ENCODE results near the gene EZR.

The EZR gene

DNA sequence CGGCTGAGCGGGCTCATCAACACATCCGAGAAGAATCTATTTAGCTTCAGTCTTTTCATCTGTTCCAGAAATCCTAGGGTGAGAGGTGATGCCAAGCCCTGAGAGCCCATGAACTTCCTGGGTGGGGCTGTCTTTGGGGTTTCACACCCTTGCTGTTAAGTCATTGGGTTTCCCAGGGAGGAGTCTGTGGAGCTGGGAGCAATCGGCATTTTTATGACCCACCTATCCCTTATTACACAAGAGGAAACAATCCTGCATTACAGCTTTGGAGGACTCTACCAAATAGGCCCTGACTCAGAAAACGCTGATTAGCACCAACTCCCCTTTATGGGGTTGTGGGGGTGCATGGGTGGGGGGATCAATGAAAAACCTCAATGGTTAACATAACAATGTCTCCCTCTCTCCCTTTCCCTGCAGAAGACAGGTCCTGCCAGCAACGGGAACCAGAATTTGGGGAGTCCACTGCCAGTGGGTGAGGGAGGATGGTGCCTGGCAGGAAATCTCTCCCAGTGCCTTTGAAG is 46.3 kb downstream of the EZR start:
- no peak for DNase-seq

DNA sequence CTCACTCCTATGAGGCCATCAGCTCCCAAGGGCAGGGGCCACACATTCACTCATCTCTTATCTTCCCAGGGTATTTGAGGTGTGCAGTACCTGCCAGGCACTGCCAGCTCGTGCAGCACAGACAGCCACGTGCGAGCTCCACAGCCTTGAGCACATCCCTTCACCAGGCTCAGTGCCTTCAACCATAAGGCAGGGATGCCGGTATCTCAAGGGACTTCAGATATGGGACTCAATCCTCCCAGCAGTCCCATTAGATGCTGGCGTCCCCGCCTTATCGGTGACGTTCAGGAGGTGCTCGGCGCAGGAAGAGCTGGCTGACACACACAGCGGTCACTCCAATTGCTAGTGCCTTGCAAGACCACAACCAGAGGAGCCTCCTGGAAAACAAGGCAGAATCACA is 47.0 kb downstream of the EZR start:
- DNase-seq, result no peak

DNA sequence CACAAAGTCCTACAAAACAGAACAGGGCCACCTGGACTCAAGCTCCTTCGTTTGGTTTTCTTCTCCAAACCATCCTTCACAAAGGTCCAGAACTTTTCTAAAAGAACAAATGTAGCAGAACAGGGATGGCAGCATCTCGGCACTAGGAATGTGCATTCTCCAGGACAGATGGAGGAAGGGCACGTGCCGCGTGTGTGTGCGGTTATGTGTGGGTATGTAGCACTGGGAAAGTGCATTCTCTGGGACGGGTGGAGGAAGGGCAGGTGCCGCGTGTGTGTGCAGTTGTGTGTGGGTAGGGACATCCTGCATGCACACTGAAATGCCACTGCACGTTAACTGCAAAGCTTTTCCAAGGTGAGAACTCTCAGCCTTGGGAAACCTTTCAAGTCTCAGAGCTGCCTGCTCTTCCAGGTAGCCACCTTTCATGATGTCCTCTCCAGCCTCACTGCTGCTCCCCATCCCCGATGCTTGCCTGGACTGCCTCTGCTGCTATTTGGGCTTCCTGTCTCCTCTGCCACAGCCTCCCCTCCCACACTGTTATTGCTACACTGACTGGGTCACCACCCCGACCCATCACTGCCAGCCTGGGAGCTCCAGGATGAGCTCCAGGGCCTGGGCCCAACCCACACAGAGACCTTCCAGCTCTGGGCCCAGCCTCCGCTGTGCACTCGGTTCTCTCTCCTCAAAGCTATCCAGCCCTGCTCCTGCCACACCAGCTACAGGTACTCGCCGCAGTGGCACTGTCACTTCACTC is 47.6 kb downstream of the EZR start:
- DNase-seq, result no peak

DNA sequence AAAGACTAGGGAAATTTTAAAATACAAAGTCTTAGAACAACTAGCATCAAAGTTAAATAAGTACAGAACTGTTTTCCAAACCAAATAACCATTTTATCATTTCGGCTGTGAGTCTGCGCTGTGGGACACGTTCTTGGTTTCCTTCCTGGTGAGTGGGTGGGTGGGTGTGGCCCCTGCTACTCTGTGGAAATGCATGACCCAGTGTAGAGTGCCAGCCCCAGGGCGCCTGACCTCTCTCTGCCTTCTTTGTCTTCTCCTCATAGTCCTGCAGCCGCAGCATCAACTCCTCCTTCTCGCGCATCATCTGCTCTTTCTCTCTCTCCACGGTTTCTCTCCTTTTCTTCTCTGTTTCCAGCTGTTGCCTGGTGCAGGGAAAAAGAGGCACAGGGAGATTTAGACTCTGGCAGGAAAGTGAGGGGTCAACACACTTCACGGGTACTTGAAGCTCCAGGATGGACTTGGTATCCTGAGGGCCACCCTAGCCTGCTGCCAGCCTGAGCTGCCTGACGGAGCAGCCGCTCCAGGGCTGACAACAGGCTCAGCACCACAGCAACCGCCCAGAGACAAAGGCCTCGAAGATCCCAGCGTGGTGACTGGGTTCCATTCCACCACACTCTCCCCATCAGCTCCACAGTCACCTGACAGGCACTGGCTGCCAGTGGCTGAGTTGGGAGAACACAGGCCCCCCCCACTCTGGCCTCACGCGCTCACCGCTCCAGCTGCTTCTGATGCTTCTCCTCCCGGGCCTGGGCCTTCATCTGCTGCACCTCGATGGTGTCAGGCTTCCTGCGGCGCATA is 48.4 kb downstream of the EZR start:
- DNase-seq, result no peak

DNA sequence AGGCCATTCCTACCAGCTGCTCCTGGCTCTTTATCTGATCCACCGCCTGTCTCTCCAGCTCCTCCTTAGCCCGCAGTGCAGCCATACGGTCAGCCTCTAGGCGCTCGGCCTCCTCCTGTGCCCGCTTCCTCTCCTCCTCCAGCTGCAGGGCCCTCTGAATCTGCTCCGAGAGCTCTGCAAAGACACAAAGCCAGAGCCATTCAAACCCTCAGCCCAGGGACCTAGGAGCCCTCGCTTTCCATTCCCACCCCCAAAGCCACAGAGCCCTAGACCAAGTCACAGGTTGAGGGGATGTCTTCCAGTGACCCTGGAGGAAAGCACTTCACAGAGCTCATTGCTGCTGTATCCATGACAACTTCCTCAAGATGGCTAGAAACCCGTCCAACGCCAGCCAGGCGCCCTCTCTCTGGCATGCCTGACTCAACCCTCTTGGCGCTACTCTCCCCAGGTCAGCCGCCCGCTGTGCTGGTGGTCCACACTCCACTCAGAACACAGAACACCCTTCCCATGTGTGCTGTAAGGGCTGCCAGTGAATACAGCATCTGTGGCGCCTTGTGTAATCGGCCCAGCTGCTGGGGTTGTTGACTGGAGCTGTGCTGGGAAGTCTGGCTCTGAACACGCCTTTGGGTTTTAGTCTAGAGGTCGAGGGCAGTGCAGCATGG is 49.3 kb downstream of the EZR start:
- DNase-seq, result no peak

DNA sequence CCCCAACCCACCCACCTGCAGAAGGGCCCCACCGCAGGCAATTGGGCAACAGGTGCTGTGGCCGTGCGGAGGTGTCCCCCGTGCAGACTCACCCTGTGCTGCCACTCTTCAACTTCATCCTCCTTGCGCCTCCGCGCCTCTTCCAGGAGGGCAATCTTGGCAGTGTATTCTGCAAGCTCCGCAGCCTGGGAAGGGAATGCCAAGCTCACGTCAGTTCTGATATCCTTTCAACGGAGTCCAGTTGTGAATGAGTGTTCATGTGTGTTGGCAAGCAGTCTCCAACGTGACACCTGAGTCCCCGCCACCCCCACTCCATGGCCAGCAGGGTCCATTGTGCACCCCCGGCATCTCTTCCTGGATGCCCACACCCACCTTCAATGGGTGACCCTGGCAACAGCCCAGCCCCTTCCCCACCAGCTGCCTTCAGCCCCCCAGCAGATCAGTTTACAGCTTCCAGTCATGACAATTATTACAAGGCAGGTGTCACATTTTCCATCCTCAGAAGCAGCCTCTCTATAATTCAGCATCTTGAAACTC is 49.9 kb downstream of the EZR start:
- DNase-seq, result no peak

DNA sequence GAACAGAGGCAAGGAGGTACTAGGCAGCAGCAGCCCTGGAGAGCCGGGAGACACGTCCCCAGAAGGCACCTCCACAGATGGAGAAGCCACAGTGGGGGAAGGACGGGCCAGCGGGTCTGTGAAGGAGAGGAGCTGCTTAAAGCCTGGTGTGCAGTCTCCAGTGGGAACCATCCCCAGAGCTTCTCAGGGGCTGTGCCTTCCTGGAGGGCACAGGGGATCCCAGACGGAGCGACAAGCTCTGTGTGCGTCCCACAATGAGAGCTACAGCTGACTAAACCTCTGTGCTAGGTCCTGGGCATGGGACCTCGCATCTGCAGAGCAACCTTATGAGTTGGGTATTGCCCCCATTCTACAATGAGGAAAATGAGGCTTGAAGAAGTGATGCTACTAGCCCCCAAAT is 50.7 kb downstream of the EZR start:
- DNase-seq, result no peak

DNA sequence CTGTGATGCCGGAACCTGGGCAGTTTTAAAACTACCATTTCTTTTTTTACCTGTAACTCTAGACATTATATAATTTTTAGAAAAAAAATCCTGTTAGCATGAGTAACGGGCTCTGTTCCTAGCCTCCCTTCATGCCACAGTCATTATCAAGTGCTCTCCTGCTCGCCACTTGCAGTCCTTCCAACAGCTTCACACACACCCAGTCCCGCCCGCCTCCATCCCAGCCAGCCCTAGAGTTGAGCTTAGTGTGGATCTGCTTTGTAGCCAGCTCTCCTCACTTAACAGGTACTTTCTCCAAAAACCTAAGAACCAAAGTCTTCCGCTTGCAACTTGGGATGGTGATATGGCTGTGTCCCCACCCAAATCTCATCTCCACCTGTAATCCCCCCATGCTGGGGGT is 51.5 kb downstream of the EZR start:
- no peak for DNase-seq

DNA sequence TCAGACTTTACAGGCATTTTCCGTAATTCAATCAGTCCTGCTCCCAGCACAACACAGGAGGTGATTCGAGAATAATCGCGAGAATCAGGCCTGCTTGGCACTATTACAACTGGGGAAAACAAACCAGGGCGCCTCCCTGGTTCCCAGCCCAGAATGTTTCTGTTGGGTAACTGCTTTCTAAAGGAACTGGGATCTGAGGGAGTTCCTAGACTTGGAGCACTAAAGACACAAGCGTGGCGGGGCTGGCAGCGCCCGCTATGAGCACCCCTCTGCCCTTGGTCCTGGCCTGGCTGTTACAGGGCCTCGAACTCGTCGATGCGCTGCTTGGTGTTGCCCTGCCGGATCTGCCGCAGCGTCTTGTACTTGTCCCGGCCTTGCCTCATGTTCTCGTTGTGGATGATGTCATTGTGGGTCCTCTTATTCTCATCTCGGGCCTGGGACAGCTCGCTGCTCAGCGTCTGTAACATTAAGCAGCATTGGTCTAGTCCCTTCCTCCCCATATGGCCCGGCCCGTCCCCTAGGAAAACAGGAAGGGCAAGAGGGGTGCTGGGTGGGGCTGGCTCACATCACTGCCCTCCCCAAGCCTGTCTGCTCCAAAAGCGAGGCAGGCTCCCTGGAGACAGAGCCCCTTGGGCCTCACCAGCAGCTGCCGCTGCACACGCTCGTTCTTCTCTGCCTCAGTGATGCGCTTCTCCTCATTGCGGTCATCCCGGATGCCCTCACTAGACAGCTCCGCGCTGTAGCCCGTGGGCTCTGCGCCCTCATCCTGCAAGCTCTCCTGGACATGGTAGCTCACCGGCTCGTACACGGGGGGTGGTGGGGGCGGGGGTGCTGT is 52.3 kb downstream of the EZR start:
- no peak for DNase-seq

DNA sequence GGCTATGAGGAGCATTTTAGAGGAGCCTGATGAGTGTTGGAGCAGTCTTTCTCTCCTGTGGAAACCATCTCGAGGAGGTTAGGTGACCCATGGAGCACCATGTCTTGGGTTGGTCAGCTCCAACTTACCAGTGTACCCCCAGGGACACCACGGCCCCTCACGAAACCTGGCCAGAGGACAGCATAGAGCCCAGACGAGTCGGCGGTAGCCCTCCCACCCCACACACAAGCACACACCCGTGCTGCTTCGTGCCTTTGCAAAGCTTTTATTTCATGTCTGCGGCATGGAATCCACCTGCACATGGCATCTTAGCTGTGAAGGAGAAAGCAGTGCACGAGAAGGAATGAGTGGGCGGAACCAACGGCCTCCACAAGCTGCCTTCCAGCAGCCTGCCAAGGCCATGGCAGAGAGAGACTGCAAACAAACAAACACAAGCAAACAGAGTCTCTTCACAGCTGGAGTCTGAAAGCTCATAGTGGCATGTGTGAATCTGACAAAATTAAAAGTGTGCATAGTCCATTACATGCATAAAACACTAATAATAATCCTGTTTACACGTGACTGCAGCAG is 53.6 kb downstream of the EZR start:
- no peak for DNase-seq

DNA sequence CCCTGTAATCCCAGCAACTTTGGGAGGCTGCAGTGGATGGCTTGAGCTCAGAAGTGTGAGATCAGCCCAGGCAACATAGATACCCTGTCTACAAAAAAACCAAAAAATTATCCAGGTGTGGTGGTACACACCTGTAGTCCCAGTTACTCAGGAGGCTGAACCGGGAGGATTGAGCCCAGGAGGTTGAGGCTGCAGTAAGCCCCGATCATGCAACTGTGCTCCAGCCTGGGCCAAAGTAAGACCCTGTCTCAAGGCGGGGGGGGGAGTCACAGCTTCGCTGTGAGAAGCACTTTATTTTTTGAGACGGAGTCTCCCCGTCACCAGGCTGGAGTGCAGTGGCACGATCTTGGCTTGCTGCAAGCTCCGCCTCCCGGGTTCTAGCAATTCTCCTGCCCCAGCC is 54.2 kb downstream of the EZR start:
- no peak for DNase-seq

DNA sequence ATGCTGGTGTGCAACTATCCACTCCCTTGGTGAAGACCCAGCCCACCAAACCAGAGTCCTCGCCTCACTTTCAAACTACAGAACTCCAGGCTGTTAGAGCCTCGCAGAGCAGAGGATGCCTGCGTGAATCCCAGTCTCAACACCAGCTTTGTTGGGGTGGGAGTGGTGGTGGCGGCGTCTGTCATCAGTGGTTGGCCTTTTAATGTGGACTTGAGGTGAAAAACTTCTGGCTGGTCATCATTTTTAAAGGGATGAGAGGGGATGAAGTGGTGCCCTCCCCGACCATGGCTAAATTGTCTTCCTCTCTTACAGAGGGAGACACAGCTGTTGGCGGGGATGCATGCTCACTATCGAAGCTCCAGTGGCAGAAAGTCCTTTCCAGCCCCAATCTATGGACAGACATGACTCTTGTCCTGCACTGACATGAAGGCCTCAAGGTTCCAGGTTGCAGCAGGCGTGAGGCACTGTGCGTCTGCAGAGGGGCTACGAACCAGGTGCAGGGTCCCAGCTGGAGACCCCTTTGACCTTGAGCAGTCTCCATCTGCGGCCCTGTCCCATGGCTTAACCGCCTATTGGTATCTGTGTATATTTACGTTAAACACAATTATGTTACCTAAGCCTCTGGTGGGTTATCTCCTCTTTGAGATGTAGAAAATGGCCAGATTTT is 54.9 kb downstream of the EZR start:
- no peak for DNase-seq

DNA sequence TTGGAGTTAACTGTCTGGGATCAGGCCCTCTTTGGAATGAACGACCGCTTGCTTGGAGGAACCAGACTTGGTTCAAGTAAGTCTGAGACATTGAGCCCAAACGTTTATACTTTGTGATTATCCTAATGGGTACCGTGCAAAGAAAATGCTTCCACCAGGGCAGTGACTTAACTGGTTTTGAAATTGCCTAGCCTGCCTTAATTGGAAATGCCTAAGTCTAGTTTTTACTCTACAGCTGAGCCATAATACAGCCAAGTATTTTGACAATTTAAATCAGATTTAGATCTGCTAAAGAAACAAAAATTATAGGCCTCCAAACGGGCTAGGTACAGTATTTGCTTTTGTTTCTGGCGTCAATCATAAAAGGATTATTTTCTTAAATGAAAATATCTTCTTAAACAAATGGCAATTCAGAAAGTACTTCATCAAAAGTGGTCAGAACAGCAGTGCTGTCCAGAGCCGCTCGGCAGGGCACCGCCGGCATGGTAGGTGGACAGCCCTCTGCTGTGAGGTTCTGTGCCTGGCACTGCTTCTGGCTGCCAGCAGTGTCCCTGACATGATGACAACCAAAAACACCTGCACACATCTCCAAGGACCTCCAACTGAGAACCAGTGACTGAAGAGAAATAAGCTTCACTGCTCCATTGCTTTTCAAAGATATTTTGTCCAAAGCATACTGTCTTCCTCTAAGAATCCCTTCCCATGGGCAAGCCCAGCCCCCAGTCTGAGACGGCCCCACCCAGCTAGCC is 55.6 kb downstream of the EZR start:
- no peak for DNase-seq

DNA sequence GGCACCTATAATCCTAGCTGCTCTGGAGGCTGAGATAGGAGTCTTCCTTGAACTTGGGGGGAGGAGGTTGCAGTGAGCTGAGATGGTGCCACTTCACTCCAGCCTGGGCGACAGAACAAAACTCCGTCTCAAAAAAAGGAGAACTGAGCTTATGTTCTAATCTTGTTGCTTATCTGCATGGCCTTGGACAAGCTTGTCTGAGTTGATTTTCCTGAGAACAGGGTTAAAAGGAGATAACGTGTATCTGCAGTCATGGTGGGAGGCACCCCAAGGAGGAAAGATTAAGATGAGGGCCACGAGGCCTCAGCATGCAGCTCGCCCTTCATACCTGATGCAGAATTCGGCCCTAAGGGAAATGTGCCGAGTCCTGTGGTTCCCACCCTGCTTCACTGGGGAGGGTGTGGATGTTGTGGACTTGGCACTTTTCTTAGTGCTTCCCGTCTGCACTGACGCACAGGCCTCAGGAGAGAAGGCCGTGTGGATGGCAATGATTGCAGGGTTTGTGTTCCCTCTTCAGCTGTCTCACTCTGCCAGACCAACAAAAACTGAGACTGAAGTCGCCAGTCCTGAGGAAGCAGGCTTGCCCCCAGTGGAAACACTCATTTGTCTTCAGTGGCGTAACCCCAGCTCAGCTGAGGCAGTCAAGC is 56.3 kb downstream of the EZR start:
- no peak for DNase-seq

DNA sequence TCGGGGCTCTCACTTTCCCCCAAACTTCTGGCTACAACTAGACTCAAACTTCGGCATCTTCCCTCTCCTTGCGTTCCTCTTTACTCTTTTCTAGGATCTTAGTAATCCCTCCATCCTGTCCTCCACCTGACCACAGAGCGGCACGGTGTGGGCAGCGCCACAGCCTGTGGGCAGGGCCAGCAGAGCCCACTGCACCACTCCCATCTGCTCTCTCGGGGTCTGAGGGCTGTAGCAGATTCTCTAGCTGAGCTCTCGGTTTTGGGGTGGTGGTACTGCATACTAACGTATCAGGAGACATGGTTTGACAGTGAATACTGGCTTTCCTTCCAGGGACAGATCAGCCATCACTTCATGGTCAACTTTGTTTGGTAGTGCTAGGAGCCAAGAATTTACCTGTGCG is 57.4 kb downstream of the EZR start:
- no peak for DNase-seq

DNA sequence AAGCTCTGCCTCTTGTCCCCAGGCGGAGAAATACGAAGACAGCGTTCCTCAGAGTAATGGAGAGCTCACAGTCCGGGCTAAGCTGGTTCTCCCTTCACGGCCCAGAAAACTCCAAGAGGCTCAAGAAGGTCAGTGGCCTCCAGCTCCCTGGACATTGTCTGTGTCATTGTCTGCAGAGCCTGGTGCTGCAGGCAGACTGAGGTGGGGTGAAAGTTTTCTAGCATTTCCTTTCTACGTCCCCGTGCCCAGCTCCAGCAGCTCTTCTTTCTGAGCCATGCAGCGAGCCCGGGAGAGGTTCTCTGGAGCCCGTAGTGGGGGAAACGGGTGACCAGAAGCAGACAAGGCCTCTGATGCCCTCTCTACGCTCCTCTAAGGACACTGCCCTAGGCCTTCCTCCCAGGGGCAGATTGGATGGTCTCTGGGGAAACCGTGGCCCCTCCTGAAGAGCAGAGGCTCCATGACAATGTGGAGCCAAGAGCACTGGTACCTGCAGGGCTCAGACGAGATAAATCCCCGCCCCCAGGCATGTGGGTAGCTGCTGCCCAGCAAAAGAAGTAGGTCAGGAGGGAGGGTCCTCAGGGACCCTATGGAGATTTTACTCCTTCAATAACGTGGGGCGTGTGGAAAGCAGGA is 58.4 kb downstream of the EZR start:
- DNase-seq, result no peak

DNA sequence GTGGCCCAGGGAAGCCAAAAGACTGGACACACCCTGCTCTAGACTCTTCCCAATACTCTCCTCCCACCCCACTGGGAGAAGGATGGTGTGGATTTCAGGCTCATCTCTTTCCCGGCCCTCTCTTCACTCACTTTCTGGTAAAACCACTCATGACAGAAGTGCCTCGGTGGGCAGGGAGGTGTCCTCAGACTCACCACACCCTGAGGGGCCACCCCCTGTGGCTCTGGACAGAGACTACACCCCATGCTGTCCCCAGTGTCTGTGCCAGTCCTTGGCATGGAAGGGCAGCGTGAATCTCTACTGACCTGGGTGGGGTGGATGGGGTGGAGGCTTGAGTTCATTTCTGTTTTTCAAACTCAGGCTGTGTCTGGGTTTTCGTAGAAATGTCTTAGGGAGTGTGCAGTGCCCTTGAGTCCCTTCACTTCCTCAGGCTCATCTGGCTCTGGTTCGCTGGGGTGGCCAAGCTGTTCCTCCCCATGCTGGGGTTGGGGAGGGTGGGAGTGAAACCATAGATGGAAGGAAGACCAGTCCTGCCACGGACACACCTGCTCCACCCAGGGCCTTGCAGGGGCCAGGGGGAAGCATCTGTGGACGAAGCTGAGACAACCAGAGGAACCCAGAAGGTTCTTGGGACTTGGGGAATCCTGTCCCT is 59.1 kb downstream of the EZR start:
- no peak for DNase-seq

DNA sequence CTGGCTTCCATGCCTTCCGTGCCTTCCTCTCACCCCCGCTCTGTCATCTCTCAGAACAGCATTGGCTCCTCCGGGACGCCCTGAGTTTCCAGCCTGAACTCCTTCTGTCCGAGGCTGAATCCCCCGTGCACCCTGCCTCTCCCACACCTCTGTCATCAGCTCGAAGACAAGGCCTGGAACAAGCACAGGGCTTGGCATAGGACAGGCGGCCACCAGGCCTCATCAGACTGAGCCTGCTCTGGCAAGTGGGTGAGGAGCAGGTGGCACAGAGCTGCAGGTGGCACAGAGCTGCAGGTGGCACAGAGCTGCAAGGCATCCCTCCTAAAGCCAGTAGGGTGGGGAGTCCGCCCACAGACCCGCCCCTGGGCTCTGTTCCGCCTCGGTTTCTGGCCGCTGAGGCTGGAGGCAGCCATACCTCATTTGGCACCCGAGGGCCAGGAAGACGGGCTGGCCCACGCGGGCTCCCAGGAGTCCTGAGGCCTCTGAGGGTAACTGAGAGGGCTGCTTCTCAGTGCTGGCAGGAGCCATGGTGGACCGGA is 60.2 kb downstream of the EZR start:
- DNase-seq, result no peak

DNA sequence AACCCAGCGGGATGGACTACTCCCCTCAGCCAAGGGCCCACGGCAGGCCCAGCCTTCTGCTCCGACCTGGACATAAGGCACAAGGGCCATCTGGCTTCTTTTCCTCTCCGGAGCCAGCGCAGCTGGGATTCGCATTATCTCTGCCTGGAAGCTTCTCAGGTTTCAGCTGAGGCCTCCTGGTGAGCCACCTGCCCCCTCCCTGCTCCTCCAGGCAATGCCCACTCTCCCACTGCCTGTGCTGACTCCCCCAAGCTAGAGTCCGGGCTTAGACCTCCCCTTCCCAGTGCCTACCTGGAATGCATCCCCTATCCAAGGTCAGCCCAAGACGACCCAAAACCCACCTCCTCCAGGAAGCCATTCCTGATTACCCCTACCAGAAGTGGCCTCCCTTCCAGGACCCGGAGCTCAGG is 60.7 kb downstream of the EZR start:
- no peak for DNase-seq

Measured in stimulated activated CD4-positive, alpha-beta T cell treated with anti-CD3 and anti-CD28 coated beads, Interleukin-1b, Interleukin-23, amount 100 ng/mL, for 48 hours (primary cell).